MCF 10A (cell line): ENCODE measurements around the gene LTBP4. TPM values are rescaled to one million over a fixed set of nuclear protein-coding genes. Genes with fewer than 3 reads are reported as not detected.
A peak's percentile ranks its signal among the peaks of the same experiment; 100 is the strongest.

ENCODE experiments used
- BruUV-seq: library from RNA; stranded (reverse); fragments of 400-500 nt; replicated peaks from 2 replicates; lab custom pipeline; 2021; lab: Mats Ljungman, UMichigan
- CTCF ChIA-PET: fragments of 300-600 bp; sonication (Branson Sonifier 250); formaldehyde crosslinking; extraction: SDS; loops from one replicate; lab custom pipeline; 2021; ENCODE audit warnings: antibody characterized with exemption, inconsistent platforms; lab: Yijun Ruan, JAX
- POLR2A ChIA-PET: fragments of 300-600, 350-650 bp; sonication (Branson Sonifier 250); formaldehyde crosslinking; extraction: SDS; loops from one replicate; lab custom pipeline; 2020; ENCODE audit warnings: antibody characterized with exemption, inconsistent platforms; lab: Yijun Ruan, JAX
- DNase-seq: peaks from one replicate; pipeline ENCODE4 v3.0.0-alpha.2; 2018; ENCODE audit not compliant: unreplicated experiment
- H3K27ac Mint-ChIP-seq: one replicate; pipeline ENCODE4 v1.8.0; 2022; ENCODE audit warnings: mild to moderate bottlenecking, low read depth, mixed read lengths; ENCODE audit not compliant: unreplicated experiment
- H3K27me3 Mint-ChIP-seq: one replicate; pipeline ENCODE4 v1.8.0; 2022; ENCODE audit warnings: mixed read lengths; ENCODE audit not compliant: insufficient read depth, unreplicated experiment
- H3K36me3 Mint-ChIP-seq: one replicate; pipeline ENCODE4 v1.8.0; 2022; ENCODE audit warnings: mild to moderate bottlenecking, moderate library complexity, mixed read lengths; ENCODE audit not compliant: insufficient read depth, unreplicated experiment
- H3K4me1 Mint-ChIP-seq: one replicate; pipeline ENCODE4 v1.8.0; 2022; ENCODE audit warnings: mixed read lengths; ENCODE audit not compliant: insufficient read depth, unreplicated experiment
- H3K4me3 Mint-ChIP-seq: one replicate; pipeline ENCODE4 v1.8.0; 2022; ENCODE audit warnings: mild to moderate bottlenecking, moderate library complexity, mixed read lengths; ENCODE audit not compliant: unreplicated experiment
- H3K9me3 Mint-ChIP-seq: one replicate; pipeline ENCODE4 v1.8.0; 2022; ENCODE audit warnings: mixed read lengths; ENCODE audit not compliant: unreplicated experiment
- CTCF ChIP-seq: fragments of 200-600 bp; IDR thresholded peaks from one replicate; pipeline ENCODE4 v1.8.0; 2022; ENCODE audit warnings: antibody characterized with exemption, mild to moderate bottlenecking; ENCODE audit not compliant: unreplicated experiment
- intact Hi-C: fragments of 100-400 bp; cut with micrococcal nuclease; formaldehyde crosslinking; loops from 2 replicates; pipeline ENCODE4 v1.14.1; 2022
- total RNA-seq: library from RNA; stranded (reverse); gene quantifications from 2 replicates; pipeline ENCODE4 v1.2.3, GENCODE V29; 2022

The LTBP4 gene
- total RNA-seq, 1 experiment from 2014 or later = 76.4 TPM

- Mint-ChIP-seq H3K27me3 (no peaks in the 10 kb centered on the region), H3K27ac (peak overlapping the region; percentile 49), H3K9me3 (no peaks in the 10 kb centered on the region), H3K4me1 (peaks cover 11% of the 10 kb centered on the region), H3K36me3 (peaks cover 9% of the 10 kb centered on the region), H3K4me3 (peak overlapping the region; percentile 83)
- ChIA-PET POLR2A (no interaction called here), CTCF (interaction anchor here (0.6 to 1.0 kb wide), 3 partner anchors 19 to 59 kb away, joined by 3 to 4 read pairs (median 4); no protein-coding TSS in a partner anchor)
- TF ChIP-seq CTCF = no peak
- BruUV-seq = no TSS peak
- intact Hi-C loops = no loop called here
- no peak for DNase-seq
Measured at GRCh38 chr19:40576151-40576584, 25.0 kb upstream of the LTBP4 start.

- H3K27me3 Mint-ChIP-seq = no peaks in the 10 kb centered on the region
- BruUV-seq = no TSS peak
- H3K4me1 Mint-ChIP-seq = peaks cover 11% of the 10 kb centered on the region
- intact Hi-C loops = no loop called here
- peaks cover 16% of the 10 kb centered on the region for H3K36me3 Mint-ChIP-seq
- CTCF ChIA-PET = interaction anchor here (0.6 to 1.4 kb wide), 3 partner anchors 46 to 58 kb away, joined by 3 to 4 read pairs (median 3); no protein-coding TSS in a partner anchor
- POLR2A ChIA-PET = no interaction called here
- DNase-seq = peak; percentile 96
- no peak for TF ChIP-seq CTCF
- H3K9me3 Mint-ChIP-seq = no peaks in the 10 kb centered on the region
- peak within 1 kb of the TSS; percentile 83 for H3K4me3 Mint-ChIP-seq
- H3K27ac Mint-ChIP-seq = peak within 1 kb of the TSS; percentile 49
Measured at GRCh38 chr19:40576585-40577451, 24.4 kb upstream of the LTBP4 start, which contains the start of gene SHKBP1. Gene SHKBP1, plus strand, starts transcription at chr19:40576873. Its CDS starts 27 bp downstream, at chr19:40576900.

DNA sequence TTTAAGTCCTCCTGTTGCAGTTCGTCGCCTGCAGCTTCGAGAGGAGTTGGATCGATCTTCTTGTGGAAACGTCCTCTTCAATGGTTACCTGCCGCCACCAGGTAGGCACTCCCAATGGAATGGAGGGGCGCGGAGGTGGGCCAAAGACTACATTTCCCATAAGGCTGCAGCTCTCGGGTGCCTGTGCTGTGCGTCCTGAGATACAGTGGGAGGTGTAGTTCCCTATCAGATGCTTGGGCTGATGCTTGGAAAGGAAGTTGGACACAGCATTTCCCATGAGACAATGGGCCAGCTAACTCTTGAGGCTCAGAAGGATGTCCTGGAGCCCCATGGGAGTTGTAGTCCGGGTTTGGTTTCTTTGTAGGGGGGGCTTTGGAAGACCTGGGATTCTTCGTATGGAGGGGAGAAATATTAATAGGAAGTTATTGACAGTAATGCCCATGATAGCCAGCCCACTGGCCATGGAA, 22.7 kb upstream of the LTBP4 start:
- Mint-ChIP-seq H3K4me3 (peak overlapping the region; percentile 83), H3K27me3 (no peaks in the 10 kb centered on the region), H3K9me3 (no peaks in the 10 kb centered on the region), H3K4me1 (peaks cover 11% of the 10 kb centered on the region), H3K36me3 (peaks cover 22% of the 10 kb centered on the region), H3K27ac (no peak overlapping the region)
- DNase-seq = no peak
- BruUV-seq = no TSS peak
- ChIA-PET POLR2A (interaction anchor here (0.6 to 1.3 kb wide), 2 partner anchors 8 to 984 kb away, joined by 4 read pairs; no protein-coding TSS in a partner anchor), CTCF (interaction anchor here (1.0 to 1.4 kb wide), 3 partner anchors 7 to 115 kb away, joined by 3 to 4 read pairs (median 4); no protein-coding TSS in a partner anchor)
- no peak for TF ChIP-seq CTCF
- intact Hi-C loops = no loop called here

- intact Hi-C loops = no loop called here
- peaks cover 22% of the 10 kb centered on the region for H3K36me3 Mint-ChIP-seq
- DNase-seq = no peak
- no peaks in the 10 kb centered on the region for H3K27me3 Mint-ChIP-seq
- no peak overlapping the region for H3K4me3 Mint-ChIP-seq
- BruUV-seq = no TSS peak
- CTCF ChIA-PET = interaction anchor here (0.6 kb wide), 2 partner anchors 93 to 1029 kb away, joined by 3 read pairs; no protein-coding TSS in a partner anchor
- H3K27ac Mint-ChIP-seq = no peak overlapping the region
- TF ChIP-seq CTCF = no peak
- peaks cover 13% of the 10 kb centered on the region for H3K4me1 Mint-ChIP-seq
- POLR2A ChIA-PET = no interaction called here
- H3K9me3 Mint-ChIP-seq = no peaks in the 10 kb centered on the region
Measured at GRCh38 chr19:40580619-40581018, 20.6 kb upstream of the LTBP4 start.
